Left ventricle myocardium superior (tissue), 1 donor: ENCODE results near the gene FTO. TPM values are rescaled to one million over a fixed set of nuclear protein-coding genes. Genes with fewer than 3 reads are reported as not detected.
A peak's percentile ranks its signal among the peaks of the same experiment; 100 is the strongest.

Experiments used
- ATAC-seq: fragments of 200-7000 bp; cut with Tn5 transposase; one replicate; pipeline ENCODE4 v1.9.1; 2020; ENCODE audit warnings: mild to moderate bottlenecking, moderate library complexity
- DNase-seq: peaks from one replicate; pipeline ENCODE4 v3.0.0-alpha.2; 2020
- intact Hi-C: fragments of 100-400 bp; cut with micrococcal nuclease; formaldehyde crosslinking; loops from one replicate; pipeline ENCODE4 v1.11.0; 2022
- total RNA-seq: library from RNA; stranded (reverse); fragmentation: NEBNext Ultra II Directional; extraction: Animal tissue kit (Norgen Biotek cat#: 25700); gene quantifications from one replicate; pipeline ENCODE4 v1.2.1, GENCODE V29; 2021
- donor health status: DM: no; HTN: yes; CAD: no; lungs with severe emphysema.

FTO gene
- total RNA-seq, 1 donor from 2014 or later: 71.8 TPM

DNA sequence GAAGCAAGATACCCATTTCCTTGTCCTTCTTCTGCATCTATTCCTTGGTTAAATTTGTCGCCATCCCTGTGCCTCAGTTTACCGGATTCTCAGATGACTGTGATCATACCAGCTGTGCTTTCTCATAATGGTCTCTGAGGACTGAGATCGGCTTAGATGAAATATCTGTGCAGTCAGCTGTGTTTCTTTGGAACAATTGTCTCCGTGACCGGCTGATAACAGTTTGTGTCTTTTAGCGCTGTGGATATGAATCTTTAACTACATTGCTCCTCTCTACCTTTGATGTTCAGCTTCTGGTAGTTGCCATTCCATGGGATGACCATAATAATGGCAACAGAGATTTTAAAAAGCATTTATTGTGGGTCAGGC, 473 bp downstream of the FTO start:
- intact Hi-C loops: no loop called here

DNA sequence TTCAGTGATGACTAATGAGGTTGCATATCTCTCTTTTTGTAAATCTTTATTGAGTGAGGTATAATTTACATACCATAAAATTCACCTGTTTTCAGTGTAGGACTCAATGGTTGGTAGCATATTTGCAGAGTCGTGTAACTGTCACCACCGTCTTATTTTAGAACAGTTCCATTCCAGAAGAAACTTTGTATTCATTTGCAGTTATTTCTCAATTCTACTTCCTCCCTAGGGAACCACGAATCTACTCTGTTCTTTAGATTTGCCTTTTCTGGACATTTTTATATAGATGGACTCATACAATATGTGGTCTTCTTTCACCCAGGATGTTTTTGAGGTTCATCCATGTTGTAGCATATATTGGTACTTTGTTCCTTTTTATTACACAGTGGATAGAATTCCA, 3.7 kb downstream of the FTO start:
- intact Hi-C loops: no loop called here
- DNase-seq (no peak), ATAC-seq (no peak)

More for the DNA sequence above, 473 bp downstream of the FTO start:
- DNase-seq: no peak
- no peak for ATAC-seq

DNA sequence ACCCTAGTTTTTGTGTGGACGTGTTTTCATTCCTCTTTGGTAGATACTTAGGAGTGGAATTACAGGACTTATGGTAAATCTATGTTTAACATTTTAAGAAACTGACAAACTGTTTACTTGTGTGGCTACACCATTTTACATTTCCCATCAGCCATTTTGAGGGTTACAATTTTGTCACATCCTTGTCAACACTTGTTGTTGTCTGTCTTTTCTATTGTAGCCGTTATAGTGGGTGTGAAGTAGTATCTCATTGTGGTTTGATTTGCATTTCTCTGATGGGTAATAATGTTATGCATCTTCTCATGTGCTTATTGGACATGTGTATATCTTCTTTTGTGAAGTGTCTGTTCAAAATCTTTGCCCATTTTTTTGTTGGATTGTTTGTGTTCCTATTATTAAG, 4.5 kb downstream of the FTO start:
- ATAC-seq (no peak), DNase-seq (no peak)
- intact Hi-C loops: no loop called here

DNA sequence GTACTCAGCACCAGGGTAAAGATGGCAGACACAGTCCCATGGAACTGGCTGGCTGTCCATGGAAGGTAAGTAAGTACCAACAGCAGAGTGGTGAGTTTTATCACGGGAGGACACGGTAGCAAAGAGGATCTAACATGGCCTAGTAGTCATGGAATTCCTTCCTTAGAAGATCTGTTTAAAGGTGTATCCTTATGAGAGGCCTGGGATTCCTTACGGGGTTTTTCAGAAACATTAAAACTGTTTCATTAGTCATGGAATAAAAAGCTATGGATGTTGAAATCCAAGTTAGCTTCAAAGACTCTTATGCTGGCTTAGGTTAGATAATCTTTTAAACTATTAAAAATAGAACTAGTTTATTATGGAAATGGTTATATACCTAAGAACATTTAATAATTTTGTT, 7.4 kb downstream of the FTO start:
- DNase-seq: no peak
- intact Hi-C loops: no loop called here
- ATAC-seq: no peak

DNA sequence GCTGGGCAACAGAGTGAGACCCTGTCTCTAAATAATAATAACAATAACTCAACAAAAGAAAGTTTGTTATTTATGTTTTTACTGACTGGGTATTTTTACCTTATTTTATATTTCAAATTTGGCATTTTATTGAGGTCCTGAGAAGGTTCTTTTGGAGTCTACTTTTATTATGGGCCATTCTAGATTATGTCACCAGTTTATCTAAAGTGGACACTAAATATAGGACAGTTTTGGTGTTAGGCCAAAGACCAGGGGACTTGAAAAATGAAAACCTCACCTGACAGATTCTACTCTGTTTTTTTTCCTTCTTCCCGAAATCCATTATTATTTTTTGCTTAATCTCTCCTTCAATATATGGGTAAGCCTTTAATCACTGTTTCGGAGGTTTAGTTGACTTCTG, 8.1 kb downstream of the FTO start:
- DNase-seq (no peak), ATAC-seq (peak; percentile 52)
- intact Hi-C loops: no loop called here

DNA sequence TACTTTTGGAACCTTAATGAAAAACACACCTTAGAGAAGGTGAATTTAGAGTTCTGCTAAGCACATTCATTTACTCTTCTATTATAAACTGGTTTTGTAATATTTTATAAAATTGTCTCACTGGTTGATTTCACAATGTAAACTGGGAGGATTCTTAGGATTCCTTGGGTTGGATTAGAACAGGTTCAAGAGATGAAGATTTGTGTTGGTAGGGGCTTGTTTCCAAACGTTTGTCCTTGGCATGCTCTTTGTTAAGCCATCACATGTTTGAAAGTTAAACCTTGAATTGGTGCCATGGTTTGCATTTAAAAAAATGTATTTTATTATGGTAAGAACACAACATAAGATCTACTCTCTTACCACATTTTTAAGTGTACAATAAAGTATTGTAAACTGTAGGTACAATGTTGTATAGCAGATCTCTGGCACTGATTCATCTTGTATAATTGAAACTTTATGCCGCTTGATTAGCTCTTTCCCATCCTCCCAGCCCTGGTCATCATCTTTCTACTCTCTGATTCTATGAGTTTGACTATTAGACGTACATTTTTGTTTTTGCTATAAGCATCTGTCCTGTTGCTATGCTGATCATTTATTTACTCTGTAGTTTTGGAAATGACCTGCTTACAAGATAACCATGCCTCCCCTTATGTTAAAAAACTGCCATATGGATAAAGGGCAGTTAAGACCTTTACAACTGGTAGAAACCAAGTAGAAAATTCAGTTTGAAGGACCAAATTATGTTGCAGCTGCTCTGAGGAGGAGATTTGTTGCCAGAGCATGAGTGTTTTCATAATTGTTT, 9.6 kb downstream of the FTO start:
- no peak for DNase-seq
- ATAC-seq: no peak
- intact Hi-C loops: no loop called here

DNA sequence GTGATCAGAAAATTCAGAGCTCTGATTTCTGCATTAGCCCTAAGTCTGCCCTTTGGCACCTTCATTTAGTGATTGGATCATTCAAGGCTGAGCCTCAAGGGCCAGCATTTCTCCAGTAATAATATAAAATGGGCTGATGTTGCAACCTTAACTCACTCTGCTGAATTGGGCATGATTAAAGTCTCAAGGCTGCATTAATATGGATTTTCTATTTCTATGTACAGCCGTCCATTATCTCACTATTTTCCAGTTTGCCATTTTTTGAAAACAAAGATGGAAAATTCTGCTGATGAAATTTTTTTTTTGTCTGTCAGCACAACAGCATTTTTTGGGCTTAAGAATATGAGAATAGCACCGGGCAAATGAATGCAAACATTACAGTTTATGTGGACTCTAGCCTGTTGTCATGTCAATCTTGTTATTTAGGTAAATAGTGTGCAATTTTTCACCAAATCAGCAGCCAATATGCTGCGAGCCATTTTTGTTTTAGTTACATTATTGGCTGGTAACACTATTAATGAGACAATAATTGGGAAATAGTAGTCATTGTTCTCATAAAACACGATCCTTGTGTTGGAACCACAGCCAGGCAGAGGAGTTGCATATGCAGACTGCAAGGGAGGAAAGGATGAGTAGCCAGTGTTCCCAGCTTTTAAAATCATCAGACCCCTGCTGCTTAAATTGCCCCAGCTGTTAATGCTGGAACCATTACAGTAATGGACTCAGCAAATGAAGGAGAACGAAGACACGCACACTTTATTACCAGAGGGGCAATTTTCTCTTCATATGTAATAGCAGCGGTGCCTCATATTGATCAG, 10.5 kb downstream of the FTO start:
- intact Hi-C loops: no loop called here
- ATAC-seq (peak; percentile 72), DNase-seq (no peak)

DNA sequence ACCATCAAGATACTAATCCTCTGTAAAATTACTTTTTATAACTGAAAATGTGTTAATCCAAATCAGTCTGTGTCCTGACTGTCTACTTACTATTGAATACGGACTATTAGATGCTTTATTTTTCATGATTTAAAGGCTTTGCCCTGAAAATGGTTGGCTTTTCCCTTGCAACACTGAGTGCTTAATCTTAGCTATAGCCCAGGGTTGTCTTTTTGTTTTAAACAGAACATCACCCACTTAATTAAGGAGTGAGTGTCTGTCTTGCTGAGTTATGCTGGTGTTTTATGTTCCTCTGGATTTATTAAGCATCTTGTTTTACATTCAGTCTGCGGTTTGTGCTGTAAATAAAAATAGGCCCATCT, 11.0 kb downstream of the FTO start:
- DNase-seq (no peak), ATAC-seq (no peak)
- intact Hi-C loops: no loop called here

DNA sequence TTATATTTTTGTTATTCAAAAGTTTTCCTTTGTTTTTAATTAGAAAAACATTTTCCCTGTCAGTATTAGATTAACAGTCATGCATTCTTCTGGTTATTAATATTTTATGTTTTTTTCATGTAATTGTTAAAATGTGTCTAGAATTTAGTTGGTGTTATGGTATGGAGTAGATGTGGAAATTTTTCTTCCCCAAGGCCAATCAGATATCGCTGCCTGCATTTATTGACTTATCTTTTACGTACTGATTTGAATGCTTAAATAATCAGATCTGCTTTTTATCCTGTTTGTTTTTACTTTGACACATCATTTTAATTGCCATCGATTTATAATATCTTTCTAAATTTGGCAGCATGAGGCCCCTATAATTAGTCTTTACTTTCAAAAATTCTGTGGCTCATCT, 13.6 kb downstream of the FTO start:
- intact Hi-C loops: no loop called here

DNA sequence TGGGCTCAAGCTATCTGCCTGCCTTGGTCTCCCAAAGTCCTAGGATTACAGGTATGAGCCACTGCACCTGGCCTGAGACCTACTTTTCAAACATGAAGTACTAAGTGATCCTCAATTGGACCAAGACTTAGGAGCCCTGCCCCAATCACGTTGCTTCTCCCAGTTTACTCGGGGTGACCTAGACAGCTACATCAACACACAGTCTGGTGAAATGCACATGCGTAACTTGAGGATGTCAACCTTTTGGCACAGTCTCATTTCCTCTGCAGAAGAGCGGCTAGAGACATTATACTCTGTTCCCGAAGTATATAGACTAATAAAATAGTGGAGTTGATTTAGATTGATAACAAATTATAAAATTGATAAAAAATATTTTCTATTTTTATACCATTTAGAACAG, 17.1 kb downstream of the FTO start:
- no peak for ATAC-seq
- intact Hi-C loops: no loop called here
- DNase-seq: no peak

More for the DNA sequence above, 13.6 kb downstream of the FTO start:
- ATAC-seq: no peak
- no peak for DNase-seq

DNA sequence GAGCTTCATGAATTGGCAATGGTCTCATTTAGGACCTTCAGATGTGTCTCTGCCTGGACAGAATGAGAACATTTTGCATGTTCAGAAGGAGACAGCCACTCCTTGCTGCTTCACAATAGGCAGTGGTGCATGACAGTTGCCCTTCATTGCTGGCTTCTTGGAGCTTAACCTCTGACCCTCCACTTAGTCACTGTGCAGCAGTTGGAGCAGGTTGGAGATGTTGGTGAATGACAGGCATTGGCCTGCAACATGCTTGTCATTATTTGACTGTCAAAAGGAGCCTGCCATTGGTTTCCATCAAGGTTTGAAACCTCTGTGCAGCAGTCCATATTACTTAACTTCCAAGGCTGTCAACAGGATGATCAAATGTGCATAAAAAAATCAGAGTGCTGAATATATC, 22.7 kb downstream of the FTO start:
- ATAC-seq (no peak), DNase-seq (no peak)
- intact Hi-C loops: no loop called here

DNA sequence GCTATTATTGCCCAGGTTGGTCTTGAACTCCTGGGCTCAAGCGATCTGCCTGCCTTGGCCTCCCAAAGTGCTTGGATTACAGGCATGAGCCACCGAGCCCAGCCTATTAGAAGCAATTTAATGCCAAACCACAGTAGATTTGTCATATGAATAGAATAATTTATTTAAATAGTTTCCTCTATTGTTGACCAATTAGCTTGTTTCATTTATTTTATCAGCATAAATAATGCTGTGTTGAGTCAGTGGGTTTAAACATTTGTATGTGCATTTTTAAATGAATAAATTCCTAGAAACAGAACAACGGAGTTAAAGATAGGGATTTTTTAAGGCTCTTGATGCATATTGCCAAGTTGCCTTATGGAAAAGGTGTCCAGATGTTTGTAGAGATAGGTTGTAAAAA, 26.7 kb downstream of the FTO start:
- DNase-seq (no peak), ATAC-seq (no peak)
- intact Hi-C loops: no loop called here

DNA sequence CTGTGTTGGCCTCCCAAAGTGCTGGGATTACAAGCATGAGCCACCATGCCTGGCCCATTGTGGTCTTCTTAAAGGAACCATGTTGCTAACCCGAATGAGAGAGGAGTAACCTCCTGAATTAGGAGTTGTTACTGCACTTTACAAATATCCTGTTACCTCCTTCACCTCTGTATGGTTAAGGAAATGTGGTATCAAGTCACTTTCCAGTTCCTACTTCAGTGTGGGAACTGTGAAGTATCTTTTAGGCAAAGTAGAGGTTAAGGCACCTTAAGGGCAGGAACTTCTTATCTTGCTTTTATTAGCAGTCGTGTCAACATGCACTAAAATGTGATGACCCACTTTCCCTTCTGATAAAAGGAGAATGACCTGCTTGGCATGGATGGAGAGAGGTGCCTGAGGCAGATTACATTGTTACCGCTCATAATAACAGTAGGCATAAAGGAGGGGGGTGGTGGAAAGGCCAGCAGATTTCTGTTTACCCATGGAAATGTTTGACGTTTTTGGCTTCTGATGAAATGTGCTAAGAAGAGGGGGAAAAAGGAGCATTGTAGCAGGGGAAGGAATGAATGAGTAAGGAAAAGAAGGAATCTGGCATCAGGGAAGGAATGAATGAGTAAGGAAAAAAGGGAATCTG, 28.5 kb downstream of the FTO start:
- intact Hi-C loops: no loop called here
- DNase-seq (no peak), ATAC-seq (peak; percentile 85)

DNA sequence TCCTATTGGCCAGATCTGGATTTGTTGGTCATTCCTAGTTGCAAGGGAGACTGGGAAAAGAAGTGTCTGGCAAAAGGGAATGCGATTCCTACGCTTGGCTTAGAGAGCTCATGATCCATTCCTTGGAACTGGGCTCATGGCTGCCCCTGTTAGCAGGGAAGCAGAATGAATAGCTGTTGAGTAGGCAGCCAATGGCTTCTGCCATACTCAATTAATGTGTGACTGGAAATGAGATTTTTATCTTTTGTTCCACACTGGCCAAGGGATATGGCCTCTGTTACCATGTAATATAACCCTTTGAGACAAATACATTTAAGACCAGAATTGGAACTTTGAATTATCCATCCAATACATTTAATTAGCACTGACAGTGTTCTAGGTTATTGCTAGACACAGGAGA, 31.0 kb downstream of the FTO start:
- no peak for DNase-seq
- no peak for ATAC-seq
- intact Hi-C loops: no loop called here

DNA sequence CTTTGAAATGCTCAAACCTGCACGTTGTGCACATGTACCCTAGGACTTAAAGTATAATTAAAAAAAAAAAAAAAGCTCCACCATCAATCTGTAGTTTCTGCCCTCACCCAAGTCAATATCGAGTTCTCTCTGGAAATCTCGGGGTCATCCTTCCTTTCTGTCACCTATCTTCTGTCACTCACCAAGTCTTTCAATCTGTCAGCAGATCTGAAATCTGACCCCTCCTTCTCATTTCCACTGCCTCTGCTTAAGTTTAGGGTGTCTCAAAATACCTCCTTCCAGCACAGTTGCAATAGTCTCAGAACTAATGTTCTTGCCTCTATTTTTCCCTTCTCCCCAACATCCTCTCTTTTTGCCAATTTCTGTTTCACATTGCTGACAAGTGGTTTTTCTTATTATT, 32.3 kb downstream of the FTO start:
- intact Hi-C loops: no loop called here
- DNase-seq (no peak), ATAC-seq (no peak)

DNA sequence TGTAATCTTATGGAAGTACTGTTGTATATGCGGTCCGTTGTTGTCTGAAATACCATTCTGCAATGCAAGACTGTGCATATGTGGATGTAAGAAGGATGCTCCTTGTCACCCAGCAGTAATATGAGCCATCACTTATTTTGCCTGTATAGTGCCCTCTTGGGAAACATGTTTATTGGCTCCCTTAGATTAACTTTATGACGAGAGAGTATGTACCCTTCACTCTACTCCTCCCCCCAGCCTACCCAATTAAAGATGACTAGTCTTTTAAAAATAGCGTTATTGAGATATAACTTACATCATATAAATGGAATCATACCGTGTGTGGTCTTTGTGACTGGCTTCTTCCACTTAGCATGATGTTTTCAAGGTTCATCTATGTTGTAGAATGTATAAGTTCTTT, 33.6 kb downstream of the FTO start:
- no peak for DNase-seq
- ATAC-seq: peak; percentile 52
- intact Hi-C loops: no loop called here

DNA sequence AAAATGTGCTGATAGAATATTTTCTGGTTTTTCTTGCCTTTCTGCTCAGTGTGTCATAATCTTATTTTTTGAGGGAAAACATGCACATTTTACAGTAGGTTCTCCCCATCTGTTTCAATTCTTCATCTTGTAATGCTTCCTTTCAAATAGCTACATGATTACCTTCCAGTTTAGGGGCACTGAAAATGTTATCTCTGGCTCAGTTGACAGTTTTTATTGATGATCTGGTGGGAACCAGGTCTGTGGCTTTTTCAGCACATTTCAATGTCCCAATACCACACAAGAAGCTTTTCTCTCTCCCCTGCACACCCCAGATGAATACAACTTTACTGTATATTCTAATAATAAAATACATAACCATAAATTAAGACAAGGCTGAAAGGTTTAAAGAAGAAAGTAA, 36.5 kb downstream of the FTO start:
- ATAC-seq (no peak), DNase-seq (no peak)
- intact Hi-C loops: no loop called here

DNA sequence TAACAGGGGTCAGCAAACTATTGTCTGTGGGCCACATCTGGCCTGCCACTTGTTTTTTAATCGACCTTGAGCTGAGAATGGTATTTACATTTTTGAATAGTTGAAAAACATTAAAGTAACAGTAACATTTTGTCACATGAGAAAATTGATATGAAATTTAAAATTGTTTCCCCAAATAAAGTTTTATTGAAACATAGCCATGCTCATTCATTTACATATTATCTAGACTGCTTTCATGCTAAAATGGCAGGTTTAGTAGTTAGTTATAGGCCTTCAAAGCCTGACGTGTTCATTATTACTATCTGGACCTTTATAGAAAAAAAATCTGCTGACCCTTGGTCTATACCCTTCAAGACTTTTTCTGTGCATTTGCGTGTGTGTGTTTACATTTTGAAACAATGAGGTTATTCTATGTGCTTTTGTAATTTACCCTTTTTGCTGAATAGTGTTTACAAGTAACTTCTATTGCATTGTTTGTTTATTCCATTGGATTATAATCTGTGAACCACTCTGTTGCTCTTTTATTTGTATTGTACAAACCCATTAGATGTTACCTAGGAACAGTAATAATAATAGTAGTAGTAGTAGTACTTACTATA, 37.1 kb downstream of the FTO start:
- ATAC-seq (no peak), DNase-seq (no peak)
- intact Hi-C loops: no loop called here

DNA sequence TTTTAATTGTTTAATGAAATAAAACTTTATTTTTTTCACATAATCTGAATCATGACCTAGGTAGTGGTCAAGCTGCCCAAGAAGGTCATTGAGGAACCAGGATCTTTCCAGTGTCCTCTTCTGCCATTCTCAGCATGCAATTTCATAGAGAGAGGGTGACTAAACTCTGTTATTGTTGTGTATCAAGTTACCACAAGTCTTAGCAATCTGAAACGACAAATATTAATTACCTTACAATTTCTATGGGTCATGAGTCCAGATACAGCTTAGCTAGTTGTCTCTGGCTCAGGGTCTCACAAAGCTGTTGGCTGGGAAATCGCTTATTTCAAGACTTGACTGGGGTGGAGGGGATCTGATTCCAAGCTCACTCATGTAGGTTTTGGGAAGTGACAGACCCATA, 37.6 kb downstream of the FTO start:
- ATAC-seq: no peak
- DNase-seq: no peak
- intact Hi-C loops: no loop called here

DNA sequence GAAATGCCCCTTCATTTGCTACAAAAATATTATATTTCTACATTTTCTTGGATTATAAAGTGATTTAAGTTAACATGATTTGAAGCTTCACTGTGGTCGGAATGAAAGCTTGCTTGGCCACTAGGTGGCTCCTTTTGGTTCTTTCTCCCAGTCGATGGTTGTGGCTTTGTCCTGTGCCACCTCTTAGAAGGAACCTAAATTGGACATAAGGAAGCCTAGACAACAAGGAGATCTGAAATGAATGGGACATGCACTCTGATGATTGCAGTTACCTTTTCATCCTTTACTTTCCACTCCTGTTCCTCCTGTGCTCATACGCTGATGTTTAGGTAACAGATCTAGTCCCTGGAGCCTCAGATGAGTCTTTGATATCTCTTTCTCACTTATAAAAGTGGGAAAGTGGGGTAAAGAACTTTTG, 39.2 kb downstream of the FTO start:
- intact Hi-C loops: no loop called here
- DNase-seq: no peak
- ATAC-seq: peak; percentile 51
